Panc1 (cell line): ENCODE results near the gene PAK3.

Experiments used
- CTCF ChIP-seq: fragments of 450-650 bp; IDR thresholded peaks from 2 replicates; pipeline ENCODE4 v1.5.1; 2017; ENCODE audit warnings: mild to moderate bottlenecking
- POLR2AphosphoS5 ChIP-seq: IDR thresholded peaks from 2 replicates; pipeline ENCODE4 v1.6.1; 2012; ENCODE audit warnings: mild to moderate bottlenecking, low read depth, low read length, moderate library complexity
- REST ChIP-seq, 2 experiments: IDR thresholded peaks; 2 replicates each; pipeline ENCODE4 v1.6.1; 2011 to 2012; ENCODE audit warnings: low read depth in 2 of 2, control low read depth in 1 of 2, low read length in 1 of 2, mild to moderate bottlenecking in 1 of 2, moderate library complexity in 1 of 2; ENCODE audit not compliant: insufficient read depth in 1 of 2
- SIN3A ChIP-seq: IDR thresholded peaks from 2 replicates; pipeline ENCODE4 v1.6.1; 2012; ENCODE audit warnings: low read depth, mild to moderate bottlenecking, low read length, moderate library complexity, borderline replicate concordance; ENCODE audit not compliant: insufficient read depth
- TCF7L2 ChIP-seq: IDR thresholded peaks from 2 replicates; pipeline ENCODE4 v1.6.1; 2011; ENCODE audit warnings: mild to moderate bottlenecking, low read depth, low read length, inconsistent platforms

- TF ChIP-seq REST (IDR thresholded peaks at IDR 0.05; ENCODE audit: insufficient read depth in 1 of 2, low read depth in 2 of 2, low read length in 1 of 2) = no peak
- TF ChIP-seq CTCF = no peak
- TF ChIP-seq POLR2AphosphoS5 = no peak
- no peak for TF ChIP-seq TCF7L2
- no peak for TF ChIP-seq SIN3A
Measured at GRCh38 chrX:111127038-111127437, 31.0 kb downstream of the PAK3 start.
